UCSD-AML1 (cell line): ENCODE data around the gene POU5F1.
A peak's percentile ranks its signal among the peaks of the same experiment; 100 is the strongest.

Experiments used
- DNase-seq: peaks from one replicate; lab custom pipeline; 2025; ENCODE audit not compliant: unreplicated experiment; lab: John Stamatoyannopoulos, UW

POU5F1 gene

GRCh38 chr6:31144296-31144969, 26.0 kb downstream of the POU5F1 start:
- DNase-seq = no peak

- no peak for DNase-seq
Measured at GRCh38 chr6:31143148-31143547, 27.3 kb downstream of the POU5F1 start.

GRCh38 chr6:31142361-31142761, 28.1 kb downstream of the POU5F1 start:
- DNase-seq = no peak

GRCh38 chr6:31140643-31141042, 29.8 kb downstream of the POU5F1 start:
- DNase-seq = no peak

- DNase-seq = no peak
Measured at GRCh38 chr6:31139599-31139998, 30.9 kb downstream of the POU5F1 start.

- no peak for DNase-seq
Measured at GRCh38 chr6:31138982-31139381, 31.5 kb downstream of the POU5F1 start, which contains the start of gene PSORS1C2. PSORS1C2 (minus strand) TSS chr6:31139066; CDS start chr6:31139026, 40 bp downstream.

GRCh38 chr6:31135710-31136109, 34.8 kb downstream of the POU5F1 start:
- no peak for DNase-seq

GRCh38 chr6:31132806-31133205, 37.7 kb downstream of the POU5F1 start:
- DNase-seq = no peak

GRCh38 chr6:31131595-31131994, 38.9 kb downstream of the POU5F1 start:
- DNase-seq = no peak

- DNase-seq = no peak
Measured at GRCh38 chr6:31130751-31131150, 39.7 kb downstream of the POU5F1 start.

- DNase-seq = no peak
Measured at GRCh38 chr6:31129130-31129529, 41.4 kb downstream of the POU5F1 start.

- peak; percentile 39 for DNase-seq
Measured at GRCh38 chr6:31128093-31128676, 42.3 kb downstream of the POU5F1 start.

- DNase-seq = no peak
Measured at GRCh38 chr6:31126396-31127175, 43.9 kb downstream of the POU5F1 start.

- DNase-seq = no peak
Measured at GRCh38 chr6:31125586-31126363, 44.7 kb downstream of the POU5F1 start.

- peak; percentile 16 for DNase-seq
Measured at GRCh38 chr6:31125162-31125561, 45.3 kb downstream of the POU5F1 start.

GRCh38 chr6:31122791-31123706, 47.4 kb downstream of the POU5F1 start:
- DNase-seq = no peak

GRCh38 chr6:31121131-31121790, 49.2 kb downstream of the POU5F1 start:
- DNase-seq = no peak

GRCh38 chr6:31120151-31120915, 50.1 kb downstream of the POU5F1 start, which contains the start of gene CDSN:
CDSN (minus strand) TSS chr6:31120446; CDS start chr6:31120419, 27 bp downstream.
- no peak for DNase-seq

GRCh38 chr6:31118178-31118577, 52.3 kb downstream of the POU5F1 start:
- DNase-seq = no peak
